ENCODE data around the gene ALG1.
"Not testable (repeated sequence)": the region's sequence is repeated elsewhere in the genome, so short reads cannot be mapped to it uniquely, and the experiment has no call there.

ALG1 gene, protein sequence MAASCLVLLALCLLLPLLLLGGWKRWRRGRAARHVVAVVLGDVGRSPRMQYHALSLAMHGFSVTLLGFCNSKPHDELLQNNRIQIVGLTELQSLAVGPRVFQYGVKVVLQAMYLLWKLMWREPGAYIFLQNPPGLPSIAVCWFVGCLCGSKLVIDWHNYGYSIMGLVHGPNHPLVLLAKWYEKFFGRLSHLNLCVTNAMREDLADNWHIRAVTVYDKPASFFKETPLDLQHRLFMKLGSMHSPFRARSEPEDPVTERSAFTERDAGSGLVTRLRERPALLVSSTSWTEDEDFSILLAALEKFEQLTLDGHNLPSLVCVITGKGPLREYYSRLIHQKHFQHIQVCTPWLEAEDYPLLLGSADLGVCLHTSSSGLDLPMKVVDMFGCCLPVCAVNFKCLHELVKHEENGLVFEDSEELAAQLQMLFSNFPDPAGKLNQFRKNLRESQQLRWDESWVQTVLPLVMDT

DNA sequence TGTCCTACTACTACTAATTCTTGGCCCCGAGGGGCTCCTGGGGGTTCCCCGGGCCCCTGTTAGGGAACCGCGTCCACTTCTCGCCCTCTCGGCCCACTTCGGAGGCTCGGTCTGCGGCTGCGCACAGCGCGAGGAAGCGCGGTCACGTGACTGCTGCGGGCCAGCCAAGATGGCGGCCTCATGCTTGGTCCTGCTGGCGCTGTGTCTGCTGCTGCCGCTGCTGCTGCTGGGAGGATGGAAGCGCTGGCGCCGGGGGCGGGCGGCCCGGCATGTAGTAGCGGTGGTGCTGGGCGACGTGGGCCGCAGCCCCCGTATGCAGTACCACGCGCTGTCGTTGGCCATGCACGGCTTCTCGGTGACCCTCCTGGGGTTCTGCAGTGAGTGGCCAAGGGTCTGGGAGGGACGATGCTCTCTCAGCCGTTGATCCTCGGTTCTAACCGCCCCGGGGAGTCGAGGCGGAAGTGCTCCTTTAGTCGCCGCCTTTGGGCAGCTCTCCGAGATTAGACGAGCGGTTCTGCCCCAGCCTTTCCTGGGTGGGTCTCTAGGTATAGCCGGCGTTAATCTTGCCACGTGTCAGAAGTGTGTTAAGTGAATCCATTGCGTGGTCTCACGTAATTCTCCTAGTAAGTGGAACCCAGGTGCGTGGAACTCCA, at the start of gene ALG1:
Gene ALG1 (plus strand): TSS at position 163 of the 653 bp plus-strand sequence. CDS start 7 bp downstream, at position 170.
- DNase-seq, result peak; percentile 92

DNA sequence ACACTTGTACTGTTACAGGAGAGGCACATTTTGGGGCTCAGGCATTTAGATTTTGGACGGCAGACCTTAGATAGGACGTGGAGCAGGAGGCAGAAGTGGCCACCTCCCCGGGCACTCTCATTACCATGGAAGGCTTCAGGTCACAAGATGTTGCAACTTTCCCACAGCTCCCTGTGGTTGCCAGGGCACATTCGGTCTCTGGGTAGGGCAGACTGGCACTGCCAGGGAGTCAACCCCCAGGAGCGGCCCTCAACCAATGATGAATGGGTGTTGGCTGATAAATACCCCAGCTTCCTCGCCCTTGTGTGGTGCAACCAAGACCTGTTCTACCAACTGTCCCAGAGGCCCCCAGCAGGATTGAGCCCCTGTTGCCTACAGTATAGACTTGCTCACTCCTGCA, 49.1 kb upstream of the ALG1 start:
- DNase-seq, result no peak

DNA sequence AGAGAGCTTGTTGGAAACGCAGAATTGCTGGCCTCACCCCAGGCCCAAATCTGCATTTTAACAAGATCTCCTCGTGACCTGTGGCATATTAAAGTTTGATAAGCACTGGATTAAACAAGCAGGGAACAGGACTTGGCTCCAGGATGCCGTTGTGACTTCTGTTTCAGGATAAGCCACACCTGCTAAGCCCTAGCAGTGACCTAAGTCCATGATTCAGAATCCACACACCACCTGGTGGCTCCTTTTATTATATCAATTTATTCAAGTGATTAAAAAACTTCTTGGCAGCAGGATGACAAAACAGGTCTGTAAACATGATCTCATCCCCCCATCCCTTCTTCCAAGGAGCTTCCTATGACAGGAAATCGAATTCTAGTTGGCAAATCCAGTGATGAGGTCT, 47.0 kb upstream of the ALG1 start:
- DNase-seq, result no peak

DNA sequence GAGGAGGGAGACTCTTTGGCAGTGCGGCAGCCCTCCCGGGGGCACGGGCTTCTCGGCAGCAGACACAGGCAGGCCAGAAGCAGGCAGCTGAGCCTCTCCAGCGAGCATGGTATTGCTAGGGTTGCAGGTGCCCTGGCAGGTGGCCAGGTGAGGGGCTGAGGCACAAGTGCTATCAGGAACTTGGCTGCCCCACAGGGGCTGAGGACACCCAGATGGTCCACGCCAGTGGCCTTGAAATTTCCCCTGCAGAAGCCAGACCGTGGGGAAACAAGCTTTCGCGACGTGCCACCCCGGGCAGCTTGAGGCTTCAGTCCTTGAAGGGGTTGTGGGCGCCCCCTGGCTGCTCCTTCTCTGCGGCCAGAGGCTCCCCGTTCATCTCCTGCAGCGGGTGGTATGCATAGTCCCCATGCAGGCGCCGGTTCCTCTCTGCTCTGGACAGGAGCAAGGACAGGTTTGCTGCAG, 46.4 kb upstream of the ALG1 start:
- no peak for DNase-seq

DNA sequence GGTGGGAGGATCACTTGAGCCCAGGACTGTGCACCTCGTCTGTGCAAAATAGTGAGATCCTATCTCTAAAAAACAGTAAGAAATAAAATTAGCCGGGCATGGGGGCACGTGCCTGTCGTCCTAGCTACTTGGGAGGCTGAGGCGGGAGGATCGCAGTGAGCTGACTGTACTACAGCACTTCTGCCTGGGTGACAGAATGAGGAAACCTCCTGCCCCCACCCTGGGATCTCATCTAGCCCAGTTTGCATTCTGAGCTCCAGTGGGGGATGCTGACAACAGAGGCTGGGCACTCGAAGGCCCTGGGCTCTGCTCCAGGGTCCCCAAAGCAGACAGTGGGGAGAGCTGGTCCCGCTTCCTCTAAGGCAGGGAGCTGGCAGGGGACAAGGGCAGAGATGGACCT, 45.0 kb upstream of the ALG1 start:
- DNase-seq, result no peak

DNA sequence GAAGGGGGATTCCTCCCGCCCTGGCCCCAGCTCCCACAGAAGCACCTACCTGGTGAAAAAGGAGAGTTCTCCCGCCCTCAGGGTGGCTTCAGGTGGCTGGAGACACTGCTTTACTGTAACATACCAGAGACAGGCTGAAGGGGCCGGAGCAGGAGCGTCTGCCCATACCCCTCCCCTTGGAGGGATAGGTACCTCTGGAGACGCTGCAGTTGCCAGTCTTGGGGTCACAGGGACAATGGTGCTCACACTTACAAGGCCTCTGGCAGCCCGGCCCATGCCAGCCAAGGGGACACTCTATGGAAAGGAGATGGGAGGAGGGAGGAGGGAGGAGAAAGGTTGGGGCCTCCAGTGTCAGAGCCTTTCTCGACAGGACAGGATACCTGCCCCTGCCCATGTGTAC, 44.6 kb upstream of the ALG1 start:
- DNase-seq, result no peak

DNA sequence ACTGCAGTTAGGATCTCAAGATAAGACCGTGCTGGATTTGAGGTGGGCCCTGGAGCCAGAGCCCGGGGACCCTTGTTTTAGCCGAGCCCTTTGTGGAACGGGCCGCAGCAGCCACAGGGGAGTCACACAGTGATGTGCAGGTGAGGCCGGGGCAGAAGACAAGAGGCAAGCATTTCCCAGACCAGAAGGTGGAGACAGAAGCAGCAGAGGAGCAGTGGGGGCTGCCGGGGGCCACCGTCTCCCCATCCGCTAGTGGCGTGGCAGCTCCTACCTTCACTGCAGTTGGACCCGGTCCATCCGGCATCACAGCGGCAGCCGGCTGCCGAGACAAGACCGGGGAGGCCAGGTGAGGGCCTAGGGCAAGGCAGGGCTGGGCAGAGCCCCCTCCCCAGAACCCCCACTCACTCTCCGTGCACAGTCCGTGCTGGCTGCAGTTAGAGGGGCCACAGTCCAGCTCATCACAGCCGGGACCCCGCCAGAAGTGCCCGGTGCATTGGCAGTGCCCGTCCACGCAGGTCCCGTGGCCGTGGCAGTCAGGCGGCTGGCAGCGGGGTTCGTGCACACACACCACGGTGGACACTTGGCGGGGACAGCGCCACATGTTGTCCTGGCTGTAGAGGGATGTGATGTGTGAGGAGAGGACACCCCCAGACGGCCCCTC, 43.9 kb upstream of the ALG1 start:
- DNase-seq, result no peak

DNA sequence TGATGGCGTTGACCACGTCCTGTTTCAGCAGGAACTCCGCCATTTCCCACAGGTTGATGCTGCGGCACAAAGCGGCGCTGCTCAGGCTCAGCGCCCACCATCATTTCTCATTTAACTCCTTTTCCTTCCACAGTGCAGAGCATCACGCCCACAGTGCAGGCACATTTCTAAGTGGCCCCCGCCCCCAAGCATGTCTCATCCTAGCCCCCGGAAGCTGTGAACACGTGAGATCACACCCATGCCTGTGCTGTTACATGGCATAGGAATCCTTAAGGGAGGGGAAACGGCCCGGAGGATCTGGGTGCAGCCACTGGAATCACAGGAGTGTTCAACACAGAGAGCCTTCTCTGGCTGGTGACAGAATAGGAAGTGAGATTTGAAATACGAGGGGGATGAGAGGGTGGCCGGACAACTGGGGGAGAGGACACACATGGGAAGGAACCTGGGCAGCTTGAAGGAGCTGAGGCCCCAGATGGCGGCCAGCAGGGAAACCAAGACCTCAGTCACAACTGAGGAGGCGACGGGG, 42.6 kb upstream of the ALG1 start:
- no peak for DNase-seq

DNA sequence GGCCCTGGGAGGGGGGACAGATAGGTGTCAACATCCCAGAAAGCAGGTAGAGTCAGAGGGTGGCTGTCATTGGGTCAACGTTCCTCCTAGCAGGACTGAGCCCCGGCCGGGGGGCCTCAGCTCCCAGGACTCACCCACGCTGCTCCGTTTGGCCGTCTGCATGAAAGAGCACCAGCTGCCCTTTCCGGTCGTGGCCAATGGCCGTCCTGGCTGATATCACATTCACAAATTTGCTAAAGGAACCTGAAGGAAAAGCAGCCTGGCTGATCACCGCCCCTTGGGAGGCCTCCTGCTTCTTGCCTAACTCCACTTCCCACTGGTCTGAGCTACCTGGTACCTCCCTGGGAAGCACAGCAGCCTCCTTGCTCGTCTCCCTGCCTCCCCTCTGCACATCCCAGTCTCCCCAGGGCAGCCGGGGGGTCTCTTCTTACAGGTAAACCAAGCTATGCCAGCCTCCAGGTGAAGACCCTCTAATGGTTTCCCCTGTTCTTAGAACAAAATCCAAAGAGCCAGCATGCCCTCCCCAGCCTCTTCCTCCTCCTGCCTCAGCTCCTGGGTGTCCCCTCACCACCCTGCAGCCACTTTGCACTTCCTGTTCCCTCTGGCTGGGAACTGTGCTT, 41.3 kb upstream of the ALG1 start:
- no peak for DNase-seq

DNA sequence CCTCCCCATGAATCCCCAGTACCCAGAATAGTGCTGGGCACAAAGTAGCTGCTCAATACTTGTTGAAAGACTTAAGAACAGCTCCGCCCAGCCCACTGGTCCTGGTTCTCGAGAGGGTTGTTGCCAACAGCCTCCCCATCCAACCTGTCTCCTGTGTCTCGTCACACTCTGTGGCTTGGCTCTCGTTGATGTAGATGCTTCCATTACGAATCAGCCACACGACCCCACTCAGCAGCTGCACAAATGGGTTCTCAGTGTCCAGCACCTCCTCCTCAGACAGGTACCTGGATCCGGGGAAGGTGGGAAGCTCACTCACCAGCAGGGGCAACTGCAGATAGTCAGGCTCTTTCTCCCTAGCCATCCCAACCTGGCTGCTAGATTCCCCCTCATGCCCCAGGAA, 40.0 kb upstream of the ALG1 start:
- DNase-seq, result no peak

DNA sequence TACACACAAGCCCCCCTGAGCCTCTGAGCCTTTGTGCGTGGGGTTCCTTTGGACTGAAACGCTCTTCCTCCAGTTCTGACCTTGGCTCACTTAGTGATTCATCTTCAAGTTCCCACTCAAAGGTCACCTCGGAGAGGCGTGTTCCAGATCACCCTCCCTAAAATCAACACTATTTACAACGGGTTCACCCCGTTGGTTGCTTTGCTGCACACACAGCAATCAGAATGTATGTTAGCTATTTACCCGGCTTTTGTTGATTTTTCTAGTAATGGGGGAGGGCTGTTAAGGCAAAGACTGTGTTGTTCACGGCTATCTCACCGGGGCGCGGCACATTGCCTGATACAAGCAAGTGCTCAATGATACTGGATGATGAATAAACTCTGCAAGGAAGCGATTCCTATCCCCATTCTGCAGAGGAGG, 38.9 kb upstream of the ALG1 start:
- DNase-seq, result no peak

DNA sequence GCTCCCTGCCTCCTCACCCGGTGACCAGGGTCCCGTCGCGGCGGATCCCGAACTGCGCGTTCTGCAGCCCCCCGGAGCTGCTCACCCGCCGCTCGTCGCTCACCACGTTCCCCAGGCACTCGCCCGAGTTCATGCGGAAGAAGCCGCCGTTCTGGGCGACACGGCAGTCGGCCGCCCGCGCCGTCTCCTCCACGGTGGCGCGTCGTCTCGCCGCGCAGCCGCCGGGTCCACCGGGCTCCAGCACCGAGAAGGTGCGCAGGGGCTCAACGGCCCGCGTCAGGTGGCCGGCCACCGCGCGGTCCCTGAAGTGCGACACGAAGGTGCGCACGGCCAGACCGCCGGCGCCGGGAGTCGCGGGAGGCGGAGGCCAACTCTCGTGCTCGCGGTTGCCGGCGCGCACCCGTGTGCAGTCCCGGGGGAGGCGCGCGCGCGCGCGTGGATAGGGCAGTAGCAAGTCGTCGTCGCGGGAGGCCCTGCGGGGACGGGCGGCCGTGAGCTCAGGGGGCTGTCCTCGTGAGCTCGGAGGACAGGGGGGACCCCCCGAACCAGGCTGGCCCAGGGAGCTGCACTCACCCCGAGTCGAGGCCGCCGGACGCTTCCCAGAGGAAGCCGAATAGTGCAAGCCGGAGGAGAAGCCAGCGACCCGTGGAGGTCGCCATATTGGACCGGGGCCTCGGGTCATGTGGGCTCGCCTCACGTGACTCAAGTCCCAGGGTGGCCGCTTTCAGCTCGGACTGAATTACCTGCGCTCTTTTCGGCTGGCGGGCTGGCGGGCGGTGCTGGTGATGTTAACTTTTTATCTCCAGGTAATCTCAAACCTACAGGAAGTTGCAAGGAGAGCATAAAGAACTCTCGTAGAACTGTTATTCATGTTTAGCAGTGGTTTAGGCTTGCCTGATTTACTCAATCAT, 38.1 kb upstream of the ALG1 start, which contains the start of gene NAGPA:
Gene NAGPA (minus strand): TSS at position 680 of the 911 bp plus-strand sequence. CDS start 21 bp downstream, at position 659.
- peak; percentile 89 for DNase-seq

DNA sequence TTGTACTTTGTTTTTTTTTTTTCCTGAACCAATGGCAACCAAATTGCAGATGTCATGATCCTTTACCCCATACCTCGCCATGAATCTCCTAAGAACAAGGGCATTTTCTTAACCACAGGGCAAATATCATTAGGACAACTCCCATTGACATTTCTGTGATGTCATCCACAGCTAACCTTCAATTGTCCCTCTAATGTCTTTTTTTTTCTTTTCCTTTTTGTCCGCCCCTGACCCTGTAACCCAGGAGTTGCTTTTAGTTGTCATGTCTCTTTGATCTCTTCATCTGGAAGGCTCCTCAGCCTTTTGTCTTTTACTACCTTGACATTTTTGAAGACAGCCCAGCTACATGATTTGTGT, 37.5 kb upstream of the ALG1 start:
- no peak for DNase-seq

DNA sequence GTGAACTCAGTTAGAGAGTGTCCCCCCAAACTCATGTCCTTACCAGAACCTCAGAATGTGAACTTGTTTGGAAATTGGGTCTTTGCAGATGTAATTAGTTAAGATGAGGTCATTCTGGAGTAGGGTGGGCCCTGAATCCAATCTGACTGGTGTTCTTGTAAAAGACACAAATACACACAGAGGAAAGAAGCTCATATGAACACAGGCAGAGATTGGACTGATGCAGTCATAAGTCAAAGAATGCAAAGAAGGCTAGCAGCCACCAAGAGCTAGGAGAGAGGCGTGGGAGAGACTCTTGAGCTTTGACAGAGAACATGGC, 35.8 kb upstream of the ALG1 start:
- DNase-seq, result no peak

DNA sequence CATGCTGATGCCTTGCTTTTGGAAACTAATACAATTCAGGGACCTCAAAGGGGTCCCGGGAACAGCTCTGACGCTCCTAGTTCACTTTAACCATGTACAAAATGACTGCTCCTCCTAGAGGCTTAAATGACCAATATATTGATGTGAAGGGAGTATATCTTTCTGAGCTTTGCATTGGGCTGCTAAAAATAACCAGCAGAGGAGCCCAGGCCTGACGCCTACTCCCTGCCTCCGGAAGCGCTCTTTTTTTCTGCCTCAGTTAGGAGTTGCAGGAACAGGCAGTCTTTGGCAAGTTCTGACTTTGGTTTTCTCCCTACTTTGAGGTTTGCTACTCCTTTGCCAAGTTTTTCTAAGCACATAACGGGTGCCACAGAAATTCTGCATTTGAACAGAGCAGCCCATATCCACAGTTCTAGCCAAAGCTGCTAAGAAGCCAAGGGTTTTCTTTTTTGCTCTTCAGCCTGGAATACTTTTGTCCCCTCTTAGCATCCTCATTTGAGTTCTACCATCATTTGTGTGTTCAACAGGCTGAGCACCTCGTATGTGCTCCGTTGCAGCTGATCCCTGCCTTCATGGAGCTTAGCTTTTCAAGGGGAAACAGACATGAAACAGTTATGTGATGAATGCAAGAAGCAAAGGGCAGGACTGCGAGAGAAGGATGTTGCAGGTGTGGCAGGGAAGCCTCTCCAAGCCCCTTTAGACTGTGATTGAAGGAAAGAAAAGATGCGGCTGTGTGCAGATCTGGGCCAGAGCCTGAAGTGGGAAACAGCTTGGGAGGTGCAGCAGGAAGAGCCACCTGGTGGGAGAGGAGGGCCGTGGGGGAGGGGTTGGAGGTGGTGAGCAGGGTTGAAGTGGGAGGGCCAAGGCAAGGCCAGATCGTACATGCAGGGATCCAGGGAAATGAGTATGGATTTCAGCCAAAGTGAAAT, 35.2 kb upstream of the ALG1 start:
- DNase-seq, result no peak

DNA sequence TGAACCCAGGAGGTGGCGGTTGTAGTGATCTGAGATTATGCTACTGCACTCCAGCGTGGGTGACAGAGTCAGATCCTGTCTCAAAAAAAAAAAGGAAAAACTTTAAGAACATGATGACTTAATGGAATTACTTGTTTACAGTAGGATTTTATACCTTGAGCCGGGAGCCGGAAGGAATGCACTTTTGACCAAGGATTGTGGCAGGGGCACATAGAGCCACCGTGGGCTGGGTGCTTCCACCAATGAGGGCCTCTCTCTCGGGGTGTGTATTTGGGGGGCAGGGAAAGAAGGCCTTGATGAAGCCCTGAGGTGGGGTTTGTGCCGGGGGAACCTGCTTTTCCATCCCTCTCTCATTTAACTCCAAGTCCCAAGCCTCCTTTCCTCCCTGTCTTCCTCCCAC, 31.2 kb upstream of the ALG1 start:
- no peak for DNase-seq

DNA sequence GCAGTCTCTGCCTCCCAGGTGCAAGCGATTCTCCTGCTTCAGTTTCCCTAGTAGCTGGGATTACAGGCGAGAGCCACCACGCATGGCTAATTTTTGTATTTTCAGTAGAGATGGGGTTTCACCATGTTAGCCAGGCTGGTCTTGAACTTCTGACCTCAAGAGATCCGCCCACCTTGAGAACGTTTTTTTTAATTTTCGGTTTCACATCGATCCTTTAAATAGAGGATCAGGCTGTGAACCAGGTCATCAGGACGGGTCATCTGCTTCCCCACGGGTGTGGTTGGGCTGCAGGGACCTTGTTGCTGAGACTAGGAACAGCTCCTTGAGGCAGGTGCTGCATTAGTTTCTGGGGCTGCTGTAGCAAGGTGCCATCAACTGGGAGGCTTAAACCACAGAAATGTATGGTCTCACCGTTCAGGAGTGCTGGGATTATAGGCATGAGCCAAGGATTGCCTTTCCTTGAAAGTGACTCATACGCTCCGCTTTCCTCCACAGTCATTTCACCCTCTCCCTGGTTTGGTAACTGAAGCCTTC, 30.0 kb upstream of the ALG1 start:
- DNase-seq, result no peak

DNA sequence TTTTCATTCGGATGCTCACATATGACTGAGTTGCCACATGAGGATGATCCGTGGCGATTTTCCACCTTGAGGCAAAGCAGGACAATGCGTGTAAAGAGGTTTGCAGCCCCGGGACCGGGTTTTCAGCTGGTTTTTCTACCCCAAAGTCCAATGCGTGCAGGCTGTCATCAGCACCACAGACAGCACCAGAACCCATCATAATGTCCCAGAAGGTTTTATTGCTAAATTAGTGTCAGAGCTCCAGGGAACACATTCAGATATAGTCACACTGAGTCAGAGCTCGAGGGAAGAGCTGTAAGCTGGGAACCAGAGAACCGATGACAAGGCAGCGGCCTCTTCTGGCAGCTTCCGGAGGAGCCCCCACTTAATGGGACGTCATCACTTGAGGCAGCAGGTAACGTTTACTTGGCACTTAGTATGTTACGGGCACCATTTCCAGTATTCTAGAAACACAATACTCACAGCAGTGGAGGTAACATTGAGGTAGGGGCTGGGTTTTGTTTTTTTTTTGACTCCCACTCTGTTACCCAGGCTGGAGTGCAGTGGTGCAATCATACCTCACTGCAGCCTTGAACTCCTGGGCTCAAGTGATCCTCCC, 29.0 kb upstream of the ALG1 start:
- DNase-seq, result no peak

DNA sequence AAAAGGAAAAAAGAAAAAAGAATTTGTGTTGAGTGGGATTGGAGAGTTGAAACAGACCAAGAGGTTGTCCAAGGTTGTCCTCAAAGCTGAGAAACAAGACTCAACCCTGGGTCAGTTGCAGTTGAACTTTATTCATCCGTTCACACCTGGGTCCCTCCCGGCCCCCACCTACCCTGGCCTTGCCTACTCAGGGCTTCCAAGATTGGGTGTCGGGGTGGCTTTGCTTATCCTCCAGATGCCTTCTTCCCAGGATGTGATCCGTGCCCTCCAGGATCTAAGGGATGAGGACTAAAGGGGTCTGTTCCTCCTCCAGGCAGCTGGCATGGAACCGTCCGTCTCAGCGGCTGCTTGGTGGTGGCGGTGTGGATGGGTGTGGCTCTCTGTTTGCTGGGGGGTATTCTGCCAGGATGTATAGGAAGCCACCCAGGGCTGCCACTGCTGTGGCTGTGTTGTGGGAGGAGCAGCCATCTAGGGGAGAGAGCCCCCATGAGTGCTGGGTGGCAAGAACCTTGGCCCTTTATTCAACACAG, 27.6 kb upstream of the ALG1 start:
- DNase-seq, result no peak

DNA sequence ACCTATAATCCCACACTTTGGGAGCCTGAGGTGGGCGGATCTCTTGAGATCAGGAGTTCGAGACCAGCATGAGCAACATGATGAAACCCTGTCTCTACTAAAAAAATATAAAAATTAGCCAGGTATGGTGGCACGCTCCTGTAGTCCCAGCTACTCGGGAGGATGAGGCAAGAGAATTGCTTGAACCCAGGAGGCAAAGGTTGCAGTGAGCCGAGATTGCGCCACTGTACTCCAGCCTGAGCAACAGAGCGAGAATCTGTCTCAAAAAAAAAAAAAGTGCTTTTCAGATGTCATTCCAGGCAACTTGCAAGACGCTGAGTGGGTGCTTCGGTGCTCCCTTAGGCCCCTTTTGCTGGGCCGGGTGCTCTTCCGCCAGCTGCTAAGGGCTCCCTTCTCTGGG, 27.1 kb upstream of the ALG1 start:
- DNase-seq, result not testable (repeated sequence)
